Right lung (tissue), 10 donors: ENCODE data around the gene DBNDD2. TPM values are rescaled to one million over a fixed set of nuclear protein-coding genes. Genes with fewer than 3 reads are reported as not detected.

Source experiments
- DNase-seq, 2 donors: peaks; one replicate each; pipeline ENCODE4 v3.0.0-alpha.2; 2013
- long read RNA-seq, 8 donors: transcript quantifications; one replicate each; lab custom pipeline, GENCODE V29; 2026
- polyA plus RNA-seq, 5 donors: library from polyadenylated mRNA; unstranded; fragments of 120-200 nt; gene quantifications; one replicate each; pipeline versions ENCODE4 v1.2.1 to v1.2.3, GENCODE V29; 2013; ENCODE audit warnings: inconsistent platforms in 1 of 5, low replicate concordance in 1 of 5; ENCODE audit not compliant: insufficient read length in 5 of 5, insufficient read depth in 1 of 5

DBNDD2 gene
- polyA plus RNA-seq: 10 to 100 TPM; 19.6 to 24.1 (median 22.6) TPM
- long read RNA-seq, donor 1, transcript DBNDD2-202 (4 exons, 1,078 nt): major isoform, 18 of 22 reads
- long read RNA-seq, donor 1, partial matches to known transcripts: 0 of 22 reads
- long read RNA-seq, donor 1, other reads (novel, unspliced or antisense): 0 of 22 reads
- long read RNA-seq, donor 2, transcript DBNDD2-202 (4 exons, 1,078 nt): major isoform, 16 of 22 reads
- long read RNA-seq, donor 2, partial matches to known transcripts: 0 of 22 reads
- long read RNA-seq, donor 2, other reads (novel, unspliced or antisense): 0 of 22 reads
- long read RNA-seq, donor 3, transcript DBNDD2-202 (4 exons, 1,078 nt): major isoform, 11 of 15 reads
- long read RNA-seq, donor 3, partial matches to known transcripts: 0 of 15 reads
- long read RNA-seq, donor 3, other reads (novel, unspliced or antisense): 0 of 15 reads
- long read RNA-seq, donor 4, transcript DBNDD2-202 (4 exons, 1,078 nt): major isoform, 7 of 10 reads
- long read RNA-seq, donor 4, partial matches to known transcripts: 0 of 10 reads
- long read RNA-seq, donor 4, other reads (novel, unspliced or antisense): 0 of 10 reads
- long read RNA-seq, donor 5, transcript DBNDD2-202 (4 exons, 1,078 nt): major isoform, 14 of 19 reads
- long read RNA-seq, donor 5, partial matches to known transcripts: 0 of 19 reads
- long read RNA-seq, donor 5, other reads (novel, unspliced or antisense): 0 of 19 reads
- long read RNA-seq, donor 6, transcript DBNDD2-202 (4 exons, 1,078 nt): major isoform, 10 of 14 reads
- long read RNA-seq, donor 6, partial matches to known transcripts: 0 of 14 reads
- long read RNA-seq, donor 6, other reads (novel, unspliced or antisense): 0 of 14 reads
- long read RNA-seq, donor 7, transcript DBNDD2-202 (4 exons, 1,078 nt): major isoform, 14 of 16 reads
- long read RNA-seq, donor 7, partial matches to known transcripts: 0 of 16 reads
- long read RNA-seq, donor 7, other reads (novel, unspliced or antisense): 0 of 16 reads
- long read RNA-seq, donor 8, partial matches to known transcripts: 0 of 2 reads
- long read RNA-seq, donor 8, other reads (novel, unspliced or antisense): 0 of 2 reads

GRCh38 chr20:45407783-45408645, at the start of gene DBNDD2:
DBNDD2 (plus strand) TSS chr20:45408289; CDS start chr20:45408468, 179 bp downstream.
- DNase-seq: no peak

GRCh38 chr20:45359069-45359405, 49.1 kb upstream of the DBNDD2 start:
- DNase-seq: no peak

- no peak for DNase-seq
These were observed 48.5 kb upstream of the DBNDD2 start for GRCh38 chr20:45359406-45360148.

GRCh38 chr20:45361793-45362192, 46.3 kb upstream of the DBNDD2 start:
- no peak for DNase-seq

GRCh38 chr20:45362804-45363610, 45.1 kb upstream of the DBNDD2 start, which contains the start of gene SYS1:
SYS1 (plus strand) TSS chr20:45363156; CDS start chr20:45363532, 376 bp downstream.
- peak; percentile 98 to 99 for DNase-seq

- no peak for DNase-seq
These were observed 44.2 kb upstream of the DBNDD2 start for GRCh38 chr20:45363611-45364492.

GRCh38 chr20:45365444-45365970, 42.6 kb upstream of the DBNDD2 start:
- DNase-seq: no peak

- DNase-seq: no peak
These were observed 41.9 kb upstream of the DBNDD2 start for GRCh38 chr20:45366192-45366591.

GRCh38 chr20:45366631-45367030, 41.5 kb upstream of the DBNDD2 start:
- DNase-seq: no peak

- DNase-seq: no peak
These were observed 41.0 kb upstream of the DBNDD2 start for GRCh38 chr20:45367126-45367525.

- DNase-seq: no peak
These were observed 39.7 kb upstream of the DBNDD2 start for GRCh38 chr20:45368221-45368980.

GRCh38 chr20:45370571-45371160, 37.4 kb upstream of the DBNDD2 start:
- no peak for DNase-seq

- DNase-seq: no peak
These were observed 35.8 kb upstream of the DBNDD2 start for GRCh38 chr20:45372241-45372640.

- DNase-seq: no peak
These were observed 35.3 kb upstream of the DBNDD2 start for GRCh38 chr20:45372646-45373352.

GRCh38 chr20:45373353-45374100, 34.6 kb upstream of the DBNDD2 start:
- DNase-seq: peak; percentile 61 to 68

GRCh38 chr20:45374101-45374467, 34.0 kb upstream of the DBNDD2 start:
- DNase-seq: no peak
